ENCODE data around the gene CREBBP.
"Not testable (repeated sequence)": the region's sequence is repeated elsewhere in the genome, so short reads cannot be mapped to it uniquely, and the experiment has no call there.

Gene CREBBP

DNA sequence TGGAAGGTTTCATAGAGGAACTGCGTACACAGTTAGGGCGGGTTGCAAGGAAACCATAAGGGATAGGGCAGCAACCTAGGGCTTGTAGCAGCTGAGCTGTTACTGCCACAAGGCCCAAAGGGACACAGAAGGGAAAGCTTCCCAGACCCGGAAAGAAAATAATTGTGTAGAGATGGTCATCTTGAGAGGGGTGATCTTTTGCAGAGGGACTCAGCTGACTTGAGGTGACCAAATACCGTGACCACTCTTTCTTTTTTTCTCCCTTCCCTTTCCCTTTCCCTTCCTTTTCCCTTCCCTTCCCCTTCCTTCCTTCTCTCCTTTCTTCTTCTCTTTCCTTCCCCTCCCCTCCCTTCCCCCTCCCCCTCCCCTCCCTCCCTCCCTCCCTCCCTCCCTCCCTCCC is 8.5 kb upstream of the CREBBP start:
- Histone ChIP-seq H3K4ac (ENCODE audit: low read length) (no peak overlapping the region), H3K27ac (replicated peaks; ENCODE audit: low read length) (no peak overlapping the region), H2BK12ac (ENCODE audit: low read length) (no peak overlapping the region), H3K9me3 (replicated peaks in 1 of 2; ENCODE audit: control insufficient read depth in 2 of 2, insufficient read depth in 1 of 2, low read depth in 1 of 2, low read length in 2 of 2) (no peaks in the 10 kb centered on the region), H2AK5ac (ENCODE audit: low read depth, low read length) (no peak overlapping the region), H3K14ac (ENCODE audit: low read length) (no peak overlapping the region), H3K4me3 (ENCODE audit: low read length in 2 of 2) (no peak overlapping the region), H2BK120ac (ENCODE audit: low read depth, low read length) (no peak overlapping the region), H4K91ac (ENCODE audit: low read depth, low read length, poor library complexity) (no peak overlapping the region), H3K4me1 (ENCODE audit: control insufficient read depth in 2 of 2, insufficient read depth in 1 of 2, low read depth in 1 of 2, low read length in 2 of 2) (no peaks in the 10 kb centered on the region), H3K27me3 (ENCODE audit: control insufficient read depth in 3 of 3, insufficient read depth in 3 of 3, low read depth in 1 of 3, low read length in 3 of 3) (no peaks in the 10 kb centered on the region), H3K36me3 (replicated peaks in 1 of 2; ENCODE audit: control insufficient read depth in 2 of 2, insufficient read depth in 2 of 2, low read length in 2 of 2) (no peaks in the 10 kb centered on the region), H2AFZ (ENCODE audit: low read length) (no peak overlapping the region), H2BK5ac (ENCODE audit: low read length) (no peak overlapping the region), H3K4me2 (ENCODE audit: insufficient read depth, low read length, poor library complexity, severe bottlenecking) (no peak overlapping the region), H2BK15ac (ENCODE audit: low read length) (no peak overlapping the region), H3K23ac (ENCODE audit: low read depth, low read length, poor library complexity) (no peak overlapping the region), H3K18ac (ENCODE audit: low read length) (no peak overlapping the region), H4K8ac (ENCODE audit: low read depth, low read length) (no peak overlapping the region), H3K9ac (ENCODE audit: low read depth, low read length, poor library complexity) (no peak overlapping the region), H3K79me1 (ENCODE audit: low read depth, low read length) (no peaks in the 10 kb centered on the region)
- no peak for DNase-seq (ENCODE audit: low spot score)
- WGBS, 2 donors (ENCODE audit: extremely low coverage in 2 of 2, insufficient read length in 2 of 2, insufficient replicate concordance in 1 of 2) = no CpG with 5 or more reads among the region's 4 CpGs

DNA sequence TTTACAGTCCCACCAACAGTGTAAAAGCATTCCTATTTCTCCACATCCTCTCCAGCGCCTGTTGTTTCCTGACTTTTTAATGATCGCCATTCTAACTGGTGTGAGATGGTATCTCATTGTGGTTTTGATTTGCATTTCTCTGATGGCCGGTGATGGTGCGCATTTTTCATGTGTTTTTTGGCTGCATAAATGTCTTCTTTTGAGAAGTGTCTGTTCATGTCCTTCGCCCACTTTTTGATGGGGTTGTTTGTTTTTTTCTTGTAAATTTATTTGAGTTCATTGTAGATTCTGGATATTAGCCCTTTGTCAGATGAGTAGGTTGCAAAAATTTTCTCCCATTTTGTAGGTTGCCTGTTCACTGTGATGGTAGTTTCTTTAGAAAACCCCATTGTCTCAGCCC is 5.5 kb upstream of the CREBBP start:
- H2AFZ ChIP-seq (ENCODE audit: low read length); H3K4me2 ChIP-seq (ENCODE audit: insufficient read depth, low read length, poor library complexity, severe bottlenecking); H3K18ac ChIP-seq (ENCODE audit: low read length); H3K4me3 ChIP-seq (ENCODE audit: low read length in 2 of 2); H3K79me1 ChIP-seq (ENCODE audit: low read depth, low read length); H3K4me1 ChIP-seq (ENCODE audit: control insufficient read depth in 2 of 2, insufficient read depth in 1 of 2, low read depth in 1 of 2, low read length in 2 of 2); H4K91ac ChIP-seq (ENCODE audit: low read depth, low read length, poor library complexity); H2BK5ac ChIP-seq (ENCODE audit: low read length); H3K27ac ChIP-seq (replicated peaks; ENCODE audit: low read length); H3K4ac ChIP-seq (ENCODE audit: low read length); H2AK5ac ChIP-seq (ENCODE audit: low read depth, low read length); H3K27me3 ChIP-seq (ENCODE audit: control insufficient read depth in 3 of 3, insufficient read depth in 3 of 3, low read depth in 1 of 3, low read length in 3 of 3); H2BK120ac ChIP-seq (ENCODE audit: low read depth, low read length); DNase-seq (ENCODE audit: low spot score); H3K14ac ChIP-seq (ENCODE audit: low read length); H3K23ac ChIP-seq (ENCODE audit: low read depth, low read length, poor library complexity); H2BK15ac ChIP-seq (ENCODE audit: low read length); H4K8ac ChIP-seq (ENCODE audit: low read depth, low read length); H3K9me3 ChIP-seq (replicated peaks in 1 of 2; ENCODE audit: control insufficient read depth in 2 of 2, insufficient read depth in 1 of 2, low read depth in 1 of 2, low read length in 2 of 2); H2BK12ac ChIP-seq (ENCODE audit: low read length); H3K36me3 ChIP-seq (replicated peaks in 1 of 2; ENCODE audit: control insufficient read depth in 2 of 2, insufficient read depth in 2 of 2, low read length in 2 of 2); H3K9ac ChIP-seq (ENCODE audit: low read depth, low read length, poor library complexity): not testable (repeated sequence)
- no CpG with 5 or more reads among the region's 5 CpGs for WGBS, 2 donors (ENCODE audit: extremely low coverage in 2 of 2, insufficient read length in 2 of 2, insufficient replicate concordance in 1 of 2)

DNA sequence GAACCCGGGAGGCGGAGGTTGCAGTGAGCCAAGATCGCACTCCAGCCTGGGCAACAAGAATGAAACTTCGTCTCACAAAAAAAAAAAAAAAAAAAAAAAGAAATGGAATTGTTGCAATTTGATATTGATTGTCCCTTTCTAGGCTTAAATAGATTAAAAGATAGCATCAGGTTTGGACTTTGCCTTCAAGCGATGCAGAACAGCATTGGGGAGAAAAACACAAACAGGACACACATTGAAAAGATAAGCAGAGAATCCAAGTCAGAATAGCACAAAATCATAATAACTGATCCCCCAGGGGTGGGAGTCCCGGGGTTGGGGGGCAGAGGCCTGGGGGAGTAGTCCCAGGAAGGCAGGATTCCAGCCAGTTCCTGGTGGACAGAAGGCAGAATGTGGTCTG is 3.9 kb upstream of the CREBBP start:
- no peak overlapping the region for H3K4me3 ChIP-seq (ENCODE audit: low read length in 2 of 2)
- no peak overlapping the region for H4K91ac ChIP-seq (ENCODE audit: low read depth, low read length, poor library complexity)
- H3K27me3 ChIP-seq (ENCODE audit: control insufficient read depth in 3 of 3, insufficient read depth in 3 of 3, low read depth in 1 of 3, low read length in 3 of 3) = no peaks in the 10 kb centered on the region
- no peak overlapping the region for H2BK5ac ChIP-seq (ENCODE audit: low read length)
- peaks cover 6% of the 10 kb centered on the region for H3K79me1 ChIP-seq (ENCODE audit: low read depth, low read length)
- peaks cover 0 to 4% of the 10 kb centered on the region in 2 donors for H3K9me3 ChIP-seq (replicated peaks in 1 of 2; ENCODE audit: control insufficient read depth in 2 of 2, insufficient read depth in 1 of 2, low read depth in 1 of 2, low read length in 2 of 2)
- H3K9ac ChIP-seq (ENCODE audit: low read depth, low read length, poor library complexity) = no peak overlapping the region
- no CpG with 5 or more reads among the region's 6 CpGs for WGBS, 2 donors (ENCODE audit: extremely low coverage in 2 of 2, insufficient read length in 2 of 2, insufficient replicate concordance in 1 of 2)
- H3K27ac ChIP-seq (replicated peaks; ENCODE audit: low read length) = no peak overlapping the region
- peaks cover 0 to 4% of the 10 kb centered on the region in 2 donors for H3K4me1 ChIP-seq (ENCODE audit: control insufficient read depth in 2 of 2, insufficient read depth in 1 of 2, low read depth in 1 of 2, low read length in 2 of 2)
- no peak overlapping the region for H2AFZ ChIP-seq (ENCODE audit: low read length)
- no peak overlapping the region for H2BK12ac ChIP-seq (ENCODE audit: low read length)
- no peak overlapping the region for H3K18ac ChIP-seq (ENCODE audit: low read length)
- H3K4me2 ChIP-seq (ENCODE audit: insufficient read depth, low read length, poor library complexity, severe bottlenecking) = no peak overlapping the region
- no peak overlapping the region for H4K8ac ChIP-seq (ENCODE audit: low read depth, low read length)
- H2BK120ac ChIP-seq (ENCODE audit: low read depth, low read length) = no peak overlapping the region
- no peak overlapping the region for H2BK15ac ChIP-seq (ENCODE audit: low read length)
- no peak overlapping the region for H2AK5ac ChIP-seq (ENCODE audit: low read depth, low read length)
- H3K14ac ChIP-seq (ENCODE audit: low read length) = no peak overlapping the region
- no peak for DNase-seq (ENCODE audit: low spot score)
- H3K23ac ChIP-seq (ENCODE audit: low read depth, low read length, poor library complexity) = no peak overlapping the region
- H3K4ac ChIP-seq (ENCODE audit: low read length) = no peak overlapping the region
- H3K36me3 ChIP-seq (replicated peaks in 1 of 2; ENCODE audit: control insufficient read depth in 2 of 2, insufficient read depth in 2 of 2, low read length in 2 of 2) = no peaks in the 10 kb centered on the region

DNA sequence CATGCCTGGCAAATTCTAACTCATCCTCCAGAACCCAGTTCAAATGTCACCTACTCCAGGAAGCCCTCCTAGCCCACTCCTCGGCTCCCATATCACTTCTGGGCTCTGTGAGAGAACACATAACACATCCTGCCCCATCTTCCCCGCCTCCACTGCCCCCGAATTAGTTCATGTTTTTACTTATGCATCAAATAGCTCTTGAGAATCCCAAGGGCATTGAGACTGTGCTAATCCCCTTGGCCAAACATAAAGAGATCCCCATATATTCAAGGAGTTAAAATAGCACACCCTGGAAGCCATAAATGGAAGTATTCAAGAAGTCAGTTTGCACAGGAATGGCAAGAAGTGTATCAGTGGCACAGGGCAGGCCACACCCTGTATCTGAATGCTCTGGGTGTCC is 2.0 kb upstream of the CREBBP start:
- Histone ChIP-seq H2BK15ac (ENCODE audit: low read length) (no peak overlapping the region), H4K91ac (ENCODE audit: low read depth, low read length, poor library complexity) (no peak overlapping the region), H3K27ac (replicated peaks; ENCODE audit: low read length) (no peak overlapping the region), H3K18ac (ENCODE audit: low read length) (no peak overlapping the region), H2BK5ac (ENCODE audit: low read length) (no peak overlapping the region), H3K79me1 (ENCODE audit: low read depth, low read length) (peaks cover 8% of the 10 kb centered on the region), H2AK5ac (ENCODE audit: low read depth, low read length) (no peak overlapping the region), H3K9me3 (replicated peaks in 1 of 2; ENCODE audit: control insufficient read depth in 2 of 2, insufficient read depth in 1 of 2, low read depth in 1 of 2, low read length in 2 of 2) (peaks cover 0 to 5% of the 10 kb centered on the region in 2 donors), H3K4me2 (ENCODE audit: insufficient read depth, low read length, poor library complexity, severe bottlenecking) (no peak overlapping the region), H3K9ac (ENCODE audit: low read depth, low read length, poor library complexity) (no peak overlapping the region), H4K8ac (ENCODE audit: low read depth, low read length) (no peak overlapping the region), H3K23ac (ENCODE audit: low read depth, low read length, poor library complexity) (no peak overlapping the region), H2BK120ac (ENCODE audit: low read depth, low read length) (no peak overlapping the region), H2AFZ (ENCODE audit: low read length) (no peak overlapping the region), H3K4me3 (ENCODE audit: low read length in 2 of 2) (no peak overlapping the region), H3K36me3 (replicated peaks in 1 of 2; ENCODE audit: control insufficient read depth in 2 of 2, insufficient read depth in 2 of 2, low read length in 2 of 2) (peaks cover 0 to 7% of the 10 kb centered on the region in 2 donors), H2BK12ac (ENCODE audit: low read length) (no peak overlapping the region), H3K4ac (ENCODE audit: low read length) (no peak overlapping the region), H3K14ac (ENCODE audit: low read length) (no peak overlapping the region), H3K4me1 (ENCODE audit: control insufficient read depth in 2 of 2, insufficient read depth in 1 of 2, low read depth in 1 of 2, low read length in 2 of 2) (peaks cover 0 to 6% of the 10 kb centered on the region in 2 donors), H3K27me3 (ENCODE audit: control insufficient read depth in 3 of 3, insufficient read depth in 3 of 3, low read depth in 1 of 3, low read length in 3 of 3) (no peaks in the 10 kb centered on the region)
- no CpG with 5 or more reads among the region's 3 CpGs for WGBS, 2 donors (ENCODE audit: extremely low coverage in 2 of 2, insufficient read length in 2 of 2, insufficient replicate concordance in 1 of 2)
- no peak for DNase-seq (ENCODE audit: low spot score)

Data from neuronal stem cell (in vitro differentiated cells).